ENCODE measurements around the gene MAGI3. TPM values are rescaled to one million over a fixed set of nuclear protein-coding genes. Genes with fewer than 3 reads are reported as not detected.

Gene MAGI3
- total RNA-seq, 1 donor from 2014 or later = 70.5 TPM

DNA sequence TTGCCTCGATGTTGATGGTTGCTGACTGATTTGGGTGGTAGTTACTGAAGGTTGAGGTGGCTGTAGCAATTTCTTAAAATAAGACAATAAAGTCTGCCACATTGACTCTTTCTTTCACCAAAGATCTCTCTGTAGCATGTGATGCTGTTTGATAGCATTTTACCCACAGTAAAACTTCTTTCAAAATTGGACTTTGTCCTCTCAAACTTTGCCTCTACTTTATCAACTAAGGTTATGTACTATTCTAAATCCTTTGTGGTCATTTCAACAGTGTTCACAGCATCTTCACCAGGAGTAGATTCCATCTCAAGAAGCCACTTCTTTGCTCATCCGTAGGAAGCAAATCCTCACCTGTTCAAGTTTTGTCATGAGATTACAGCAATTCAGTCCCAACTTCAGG lies 275.8 kb downstream of the MAGI3 start:
- DNase-seq (no peak), ATAC-seq (no peak)
- Histone ChIP-seq H3K27me3 (no peaks in the 10 kb centered on the region), H3K4me1 (no peaks in the 10 kb centered on the region), H3K9me3 (no peaks in the 10 kb centered on the region), H3K36me3 (peaks cover 4% of the 10 kb centered on the region), H3K27ac (no peak overlapping the region), H3K4me3 (no peak overlapping the region)
- TF ChIP-seq, protein P1, sequence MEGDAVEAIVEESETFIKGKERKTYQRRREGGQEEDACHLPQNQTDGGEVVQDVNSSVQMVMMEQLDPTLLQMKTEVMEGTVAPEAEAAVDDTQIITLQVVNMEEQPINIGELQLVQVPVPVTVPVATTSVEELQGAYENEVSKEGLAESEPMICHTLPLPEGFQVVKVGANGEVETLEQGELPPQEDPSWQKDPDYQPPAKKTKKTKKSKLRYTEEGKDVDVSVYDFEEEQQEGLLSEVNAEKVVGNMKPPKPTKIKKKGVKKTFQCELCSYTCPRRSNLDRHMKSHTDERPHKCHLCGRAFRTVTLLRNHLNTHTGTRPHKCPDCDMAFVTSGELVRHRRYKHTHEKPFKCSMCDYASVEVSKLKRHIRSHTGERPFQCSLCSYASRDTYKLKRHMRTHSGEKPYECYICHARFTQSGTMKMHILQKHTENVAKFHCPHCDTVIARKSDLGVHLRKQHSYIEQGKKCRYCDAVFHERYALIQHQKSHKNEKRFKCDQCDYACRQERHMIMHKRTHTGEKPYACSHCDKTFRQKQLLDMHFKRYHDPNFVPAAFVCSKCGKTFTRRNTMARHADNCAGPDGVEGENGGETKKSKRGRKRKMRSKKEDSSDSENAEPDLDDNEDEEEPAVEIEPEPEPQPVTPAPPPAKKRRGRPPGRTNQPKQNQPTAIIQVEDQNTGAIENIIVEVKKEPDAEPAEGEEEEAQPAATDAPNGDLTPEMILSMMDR (IDR thresholded peaks at IDR 0.05) = no peak
- intact Hi-C loops (cut with DNase I) = no loop called here

DNA sequence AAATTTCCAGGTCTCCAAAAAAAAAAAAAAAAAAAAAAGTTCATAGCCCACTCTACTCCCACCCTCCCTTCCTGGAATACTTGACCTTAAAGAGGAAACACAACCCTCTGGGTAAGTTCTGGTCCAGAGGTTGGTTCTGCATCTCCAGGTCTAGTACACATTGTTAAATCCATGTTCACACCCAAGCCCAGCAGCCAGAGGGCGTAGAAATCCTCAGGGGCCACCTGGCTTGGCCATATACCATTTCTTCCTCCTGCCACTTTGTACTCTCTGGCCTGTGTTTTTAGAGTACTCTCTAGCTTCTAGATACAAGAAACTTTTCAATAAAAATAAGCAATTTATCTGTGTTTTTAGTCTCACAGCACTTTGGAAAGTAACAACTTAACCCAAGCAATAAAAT lies 279.7 kb downstream of the MAGI3 start:
- intact Hi-C loops (cut with DNase I) = loop anchor here (10.0 kb wide), 1 partner anchor 535 kb away; no protein-coding TSS in a partner anchor
- no peak overlapping the region for H3K4me3 ChIP-seq
- H3K27ac ChIP-seq = no peak overlapping the region
- H3K4me1 ChIP-seq = no peaks in the 10 kb centered on the region
- DNase-seq = no peak
- no peaks in the 10 kb centered on the region for H3K27me3 ChIP-seq
- TF ChIP-seq, protein P1 (IDR thresholded peaks at IDR 0.05) = no peak
- no peaks in the 10 kb centered on the region for H3K9me3 ChIP-seq
- ATAC-seq = no peak
- peaks cover 23% of the 10 kb centered on the region for H3K36me3 ChIP-seq

DNA sequence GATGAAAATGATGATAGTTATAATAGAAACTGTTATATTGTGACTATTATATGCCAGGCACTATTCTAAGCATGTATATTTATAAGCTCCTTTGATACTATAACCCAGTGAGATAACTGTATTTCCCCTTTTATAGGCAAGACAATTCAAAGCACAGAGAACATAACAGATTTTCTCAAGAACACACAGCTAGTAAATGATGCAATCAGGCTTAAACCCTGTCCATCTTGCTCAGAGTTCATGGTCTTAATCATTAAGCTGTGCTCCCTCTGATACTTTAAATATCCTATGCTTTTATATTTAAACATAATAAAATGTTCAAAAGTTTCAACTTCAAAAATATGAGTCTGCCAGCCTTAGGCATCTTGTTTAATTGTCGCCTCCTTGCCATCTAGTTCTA lies 280.3 kb downstream of the MAGI3 start:
- Histone ChIP-seq H3K27me3 (no peaks in the 10 kb centered on the region), H3K27ac (no peak overlapping the region), H3K4me3 (no peak overlapping the region), H3K4me1 (no peaks in the 10 kb centered on the region), H3K9me3 (no peaks in the 10 kb centered on the region), H3K36me3 (peaks cover 23% of the 10 kb centered on the region)
- DNase-seq (no peak), ATAC-seq (no peak)
- intact Hi-C loops (cut with DNase I) = loop anchor here (10.0 kb wide), 1 partner anchor 536 kb away; no protein-coding TSS in a partner anchor
- TF ChIP-seq, protein P1 (IDR thresholded peaks at IDR 0.05) = no peak

DNA sequence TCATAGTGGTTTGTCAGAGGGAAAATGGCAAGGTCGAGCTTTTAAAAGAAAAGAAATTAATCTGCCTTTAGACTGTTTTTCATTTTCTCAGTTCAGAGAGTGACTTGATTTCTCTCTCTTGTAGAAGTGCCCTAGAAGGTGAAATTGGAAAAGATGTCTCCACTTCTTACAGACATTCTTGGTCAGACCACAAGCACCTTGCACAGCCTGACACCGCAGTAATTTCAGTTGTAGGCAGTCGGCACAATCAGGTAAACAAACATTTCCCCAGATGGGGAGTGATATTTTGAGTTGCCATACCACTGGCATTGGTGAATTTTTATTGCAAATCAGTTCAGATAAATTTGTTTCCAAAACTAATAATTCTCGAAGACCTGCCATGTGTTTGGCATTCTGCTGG lies 282.2 kb downstream of the MAGI3 start:
- H3K36me3 ChIP-seq = peaks cover 19% of the 10 kb centered on the region
- H3K27me3 ChIP-seq = no peaks in the 10 kb centered on the region
- no peak overlapping the region for H3K27ac ChIP-seq
- H3K9me3 ChIP-seq = no peaks in the 10 kb centered on the region
- TF ChIP-seq, protein P1 (IDR thresholded peaks at IDR 0.05) = no peak
- H3K4me1 ChIP-seq = no peaks in the 10 kb centered on the region
- intact Hi-C loops (cut with DNase I) = loop anchor here (10.0 kb wide), 1 partner anchor 538 kb away; no protein-coding TSS in a partner anchor
- ATAC-seq (no peak), DNase-seq (no peak)
- H3K4me3 ChIP-seq = no peak overlapping the region

DNA sequence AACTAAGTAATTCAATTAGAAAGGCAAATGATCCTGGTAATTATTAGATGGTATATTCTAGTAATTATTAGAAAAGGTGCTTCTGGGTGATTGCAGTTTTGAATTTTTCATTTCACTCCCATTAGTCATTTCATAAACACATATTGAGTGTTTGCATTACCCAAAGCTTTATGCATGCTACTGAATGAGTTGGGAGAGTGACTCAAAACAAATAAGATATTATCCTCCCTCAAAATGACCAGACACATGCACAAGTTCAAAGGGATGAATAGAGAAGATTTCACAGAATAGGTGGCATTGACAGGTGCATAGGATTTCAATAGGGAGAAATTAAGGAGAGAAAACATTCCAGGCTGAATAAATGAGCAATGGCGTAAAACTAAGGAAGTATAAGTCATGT lies 284.3 kb downstream of the MAGI3 start:
- Histone ChIP-seq H3K4me3 (no peak overlapping the region), H3K4me1 (no peaks in the 10 kb centered on the region), H3K9me3 (no peaks in the 10 kb centered on the region), H3K27me3 (no peaks in the 10 kb centered on the region), H3K27ac (no peak overlapping the region), H3K36me3 (peaks cover 19% of the 10 kb centered on the region)
- DNase-seq (no peak), ATAC-seq (no peak)
- TF ChIP-seq, protein P1 (IDR thresholded peaks at IDR 0.05) = no peak
- intact Hi-C loops (cut with DNase I) = loop anchor here (10.0 kb wide), 1 partner anchor 540 kb away; no protein-coding TSS in a partner anchor

DNA sequence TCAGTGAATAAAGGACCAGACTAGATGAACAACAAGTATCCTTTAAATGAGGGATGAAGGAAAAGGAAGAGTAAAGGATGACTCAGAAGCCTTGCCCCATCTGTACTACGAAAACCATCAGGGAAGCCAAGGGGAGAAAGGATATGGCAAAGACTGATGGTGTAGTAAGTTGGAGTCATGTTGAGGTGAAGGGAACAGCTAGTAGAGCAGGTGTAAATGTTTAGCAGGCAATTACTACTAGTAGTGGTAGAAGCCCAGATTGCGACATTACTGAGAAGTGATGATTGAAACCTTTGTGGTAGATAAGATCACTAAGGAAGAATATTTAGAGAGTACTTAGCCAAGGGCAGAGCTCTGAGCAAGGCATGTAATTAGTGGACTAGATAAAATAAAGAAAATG lies 285.0 kb downstream of the MAGI3 start:
- Histone ChIP-seq H3K4me1 (no peaks in the 10 kb centered on the region), H3K36me3 (peaks cover 19% of the 10 kb centered on the region), H3K27ac (no peak overlapping the region), H3K9me3 (no peaks in the 10 kb centered on the region), H3K27me3 (no peaks in the 10 kb centered on the region), H3K4me3 (no peak overlapping the region)
- TF ChIP-seq, protein P1 (IDR thresholded peaks at IDR 0.05) = no peak
- ATAC-seq (no peak), DNase-seq (no peak)
- intact Hi-C loops (cut with DNase I) = loop anchor here (10.0 kb wide), 1 partner anchor 541 kb away; no protein-coding TSS in a partner anchor
